GM19455 (cell line): Measurements from ENCODE around the gene KCNQ1.

Experiments
- ATAC-seq: cut with Tn5 transposase; IDR thresholded peaks from one replicate; pipeline ENCODE4 v1.9.1; 2021; ENCODE audit not compliant: unreplicated experiment

Gene KCNQ1

GRCh38 chr11:2844116-2844842 is 399.5 kb downstream of the KCNQ1 start:
- ATAC-seq, result no peak

- ATAC-seq, result no peak
Measured at GRCh38 chr11:2844996-2845395, 400.2 kb downstream of the KCNQ1 start.

- ATAC-seq, result no peak
Measured at GRCh38 chr11:2846056-2846455, 401.2 kb downstream of the KCNQ1 start.

- no peak for ATAC-seq
Measured at GRCh38 chr11:2846470-2846869, 401.7 kb downstream of the KCNQ1 start.

- ATAC-seq, result no peak
Measured at GRCh38 chr11:2847561-2847960, 402.8 kb downstream of the KCNQ1 start.

- ATAC-seq, result no peak
Measured at GRCh38 chr11:2848497-2848896, 403.7 kb downstream of the KCNQ1 start.

- ATAC-seq, result no peak
Measured at GRCh38 chr11:2849994-2850770, 405.4 kb downstream of the KCNQ1 start.

- no peak for ATAC-seq
Measured at GRCh38 chr11:2853401-2853800, 408.6 kb downstream of the KCNQ1 start.

GRCh38 chr11:2853997-2854560 is 409.3 kb downstream of the KCNQ1 start:
- ATAC-seq, result no peak

- ATAC-seq, result no peak
Measured at GRCh38 chr11:2855162-2855561, 410.4 kb downstream of the KCNQ1 start.

- no peak for ATAC-seq
Measured at GRCh38 chr11:2857276-2857675, 412.5 kb downstream of the KCNQ1 start.

- no peak for ATAC-seq
Measured at GRCh38 chr11:2857918-2858317, 413.1 kb downstream of the KCNQ1 start.

GRCh38 chr11:2858995-2859698 is 414.3 kb downstream of the KCNQ1 start:
- ATAC-seq, result no peak

- ATAC-seq, result no peak
Measured at GRCh38 chr11:2859699-2860037, 414.9 kb downstream of the KCNQ1 start.

- no peak for ATAC-seq
Measured at GRCh38 chr11:2860636-2861035, 415.8 kb downstream of the KCNQ1 start.

- no peak for ATAC-seq
Measured at GRCh38 chr11:2862395-2863275, 417.8 kb downstream of the KCNQ1 start.

- ATAC-seq, result no peak
Measured at GRCh38 chr11:2863276-2863618, 418.4 kb downstream of the KCNQ1 start.

- no peak for ATAC-seq
Measured at GRCh38 chr11:2864901-2865300, 420.1 kb downstream of the KCNQ1 start.

GRCh38 chr11:2865922-2866577 is 421.2 kb downstream of the KCNQ1 start:
- ATAC-seq, result no peak

- no peak for ATAC-seq
Measured at GRCh38 chr11:2867142-2867541, 422.3 kb downstream of the KCNQ1 start.
